GM12872 (cell line): ENCODE results near the gene MLLT1.

Experiments used
- CTCF ChIP-seq: IDR thresholded peaks from 3 replicates; pipeline ENCODE4 v1.5.1; 2011; ENCODE audit warnings: low read depth, mild to moderate bottlenecking, low read length, moderate library complexity; ENCODE audit not compliant: insufficient read depth

MLLT1 gene

GRCh38 chr19:6213266-6213595 is 66.5 kb downstream of the MLLT1 start:
- TF ChIP-seq CTCF, result no peak

- TF ChIP-seq CTCF, result no peak
Measured at GRCh38 chr19:6212403-6213265, 67.1 kb downstream of the MLLT1 start.

- no peak for TF ChIP-seq CTCF
Measured at GRCh38 chr19:6211632-6212402, 68.0 kb downstream of the MLLT1 start.

GRCh38 chr19:6210721-6211600 is 68.8 kb downstream of the MLLT1 start:
- TF ChIP-seq CTCF, result no peak

- TF ChIP-seq CTCF, result no peak
Measured at GRCh38 chr19:6210091-6210490, 69.7 kb downstream of the MLLT1 start.

- no peak for TF ChIP-seq CTCF
Measured at GRCh38 chr19:6209680-6210079, 70.1 kb downstream of the MLLT1 start.

GRCh38 chr19:6209233-6209632 is 70.5 kb downstream of the MLLT1 start:
- no peak for TF ChIP-seq CTCF
